ENCODE measurements around the gene NFAM1. TPM values are rescaled to one million over a fixed set of nuclear protein-coding genes. Genes with fewer than 3 reads are reported as not detected.

NFAM1 gene
- total and polyA plus RNA-seq, 2 of the 4 experiments (the other 2 are of a cell fraction) = not detected

- no peak overlapping the region for H3K9ac ChIP-seq (ENCODE audit: low read depth, low read length)
- H4K8ac ChIP-seq (ENCODE audit: low read depth in 2 of 2, low read length in 2 of 2) = no peak overlapping the region
- no CpG with 5 or more reads among the region's 14 CpGs for WGBS, 2 experiments (ENCODE audit: extremely low coverage in 2 of 2, insufficient read length in 1 of 2)
- H2BK120ac ChIP-seq (ENCODE audit: low read depth, low read length) = no peak overlapping the region
- BruUV-seq (replicated peaks) = no TSS peak
- H3K27ac ChIP-seq (ENCODE audit: insufficient read depth, low read length) = no peak overlapping the region
- no peak overlapping the region for H2BK5ac ChIP-seq (ENCODE audit: low read depth, low read length, poor library complexity, severe bottlenecking)
- no peak overlapping the region for H3K4me2 ChIP-seq (ENCODE audit: low read depth, low read length)
- H2BK20ac ChIP-seq (ENCODE audit: low read depth, low read length) = no peak overlapping the region
- intact Hi-C loops (cut with micrococcal nuclease) (no loop called here), in situ Hi-C loops (cut with MboI; ENCODE audit: low sequenced_read_pairs) (no loop called here), dilution Hi-C loops (cut with HindIII; ENCODE audit: low sequenced_read_pairs, unreplicated experiment) (no loop called here)
- TF ChIP-seq, protein P1, sequence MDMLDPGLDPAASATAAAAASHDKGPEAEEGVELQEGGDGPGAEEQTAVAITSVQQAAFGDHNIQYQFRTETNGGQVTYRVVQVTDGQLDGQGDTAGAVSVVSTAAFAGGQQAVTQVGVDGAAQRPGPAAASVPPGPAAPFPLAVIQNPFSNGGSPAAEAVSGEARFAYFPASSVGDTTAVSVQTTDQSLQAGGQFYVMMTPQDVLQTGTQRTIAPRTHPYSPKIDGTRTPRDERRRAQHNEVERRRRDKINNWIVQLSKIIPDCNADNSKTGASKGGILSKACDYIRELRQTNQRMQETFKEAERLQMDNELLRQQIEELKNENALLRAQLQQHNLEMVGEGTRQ (IDR thresholded peaks at IDR 0.05; ENCODE audit: low read depth, low read length) = no peak
- TF ChIP-seq CEBPB (IDR thresholded peaks at IDR 0.05; ENCODE audit: low read depth, low read length) (no peak), RFX5 (IDR thresholded peaks at IDR 0.05; ENCODE audit: low read depth, low read length) (no peak), MAFK (IDR thresholded peaks at IDR 0.05; ENCODE audit: low read depth, low read length) (no peak), RAD21 (IDR thresholded peaks at IDR 0.05; ENCODE audit: low read length) (no peak), RCOR1 (IDR thresholded peaks at IDR 0.05; ENCODE audit: insufficient replicate concordance, low read length) (no peak), MAZ (IDR thresholded peaks at IDR 0.05; ENCODE audit: borderline replicate concordance, low read depth, low read length) (no peak)
- no peaks in the 10 kb centered on the region for H3K9me1 ChIP-seq (ENCODE audit: insufficient read depth, low read length)
- H3K36me3 ChIP-seq (ENCODE audit: control insufficient read depth, insufficient read depth, low read length) = no peaks in the 10 kb centered on the region
- H3K4me3 ChIP-seq (ENCODE audit: insufficient read depth, low read depth, low read length) = no peak overlapping the region
- no peaks in the 10 kb centered on the region for H3K9me3 ChIP-seq (ENCODE audit: control insufficient read depth, insufficient read depth, low read length)
- H4K5ac ChIP-seq (ENCODE audit: low read depth, low read length) = no peak overlapping the region
- no peak overlapping the region for H3K18ac ChIP-seq (ENCODE audit: low read depth, low read length)
- H2AK9ac ChIP-seq (replicated peaks; ENCODE audit: low read depth, low read length, poor library complexity) = no peak overlapping the region
- no peaks in the 10 kb centered on the region for H3K79me1 ChIP-seq (ENCODE audit: low read depth in 1 of 2, low read length in 2 of 2)
- H2AK5ac ChIP-seq (ENCODE audit: low read depth, low read length) = no peak overlapping the region
- H3K27me3 ChIP-seq (ENCODE audit: control insufficient read depth, insufficient read depth, low read length) = peaks cover 66% of the 10 kb centered on the region
- no peak overlapping the region for H3K56ac ChIP-seq (ENCODE audit: extremely low read depth, insufficient read depth, low read length)
- no peak overlapping the region for H3K14ac ChIP-seq (replicated peaks; ENCODE audit: low read depth, low read length)
- CTCF ChIA-PET = no interaction called here
- no peak overlapping the region for H3K23ac ChIP-seq (ENCODE audit: low read depth, low read length)
- POLR2A ChIA-PET (ENCODE audit: unreplicated experiment) = no interaction called here
- DNase-seq (no peak), ATAC-seq (ENCODE audit: low read depth) (no peak)
- no peaks in the 10 kb centered on the region for H4K20me1 ChIP-seq (ENCODE audit: insufficient read depth, low read length)
- no peak overlapping the region for H2AFZ ChIP-seq (replicated peaks; ENCODE audit: low read length, poor library complexity)
- no peak overlapping the region for H2BK15ac ChIP-seq (ENCODE audit: low read depth, low read length)
- no peak overlapping the region for H3K4ac ChIP-seq (ENCODE audit: low read depth, low read length)
- no peaks in the 10 kb centered on the region for H3K4me1 ChIP-seq (ENCODE audit: control insufficient read depth, insufficient read depth, low read length)
- H4K91ac ChIP-seq (ENCODE audit: insufficient read depth, low read depth, low read length) = no peak overlapping the region
Observed at GRCh38 chr22:42428025-42428424, 4.2 kb downstream of the NFAM1 start.

All from IMR-90 (cell line).